ENCODE data around the gene CCNYL1. TPM values are rescaled to one million over a fixed set of nuclear protein-coding genes. Genes with fewer than 3 reads are reported as not detected.

Gene CCNYL1
- total and polyA plus RNA-seq, 9 donors, result 4.3 to 13.8 (median 7.4) TPM

- Histone ChIP-seq H3K27me3 (no peaks in the 10 kb centered on the region), H3K4me3 (no peak overlapping the region), H3K27ac (no peak overlapping the region), H3K36me3 (no peaks in the 10 kb centered on the region), H3K9me3 (no peaks in the 10 kb centered on the region), H3K4me1 (ENCODE audit: insufficient read depth) (peaks cover 16% of the 10 kb centered on the region)
- 58 to 73% (median 70%) methylated on average over 1 of the region's 1 CpG for WGBS, 3 donors
- TF ChIP-seq POLR2A (IDR thresholded peaks at IDR 0.05) (no peak), CTCF (IDR thresholded peaks at IDR 0.05) (no peak), EP300 (IDR thresholded peaks at IDR 0.05) (no peak)
- intact Hi-C loops (cut with DNase I), result loop anchor here in 2 of 4 donors (10.0 kb wide), 3 partner anchors 161 to 271 kb away; no protein-coding TSS in a partner anchor
- DNase-seq, result no peak
These were observed 52.7 kb downstream of the CCNYL1 start for GRCh38 chr2:207764096-207764630.

DNA sequence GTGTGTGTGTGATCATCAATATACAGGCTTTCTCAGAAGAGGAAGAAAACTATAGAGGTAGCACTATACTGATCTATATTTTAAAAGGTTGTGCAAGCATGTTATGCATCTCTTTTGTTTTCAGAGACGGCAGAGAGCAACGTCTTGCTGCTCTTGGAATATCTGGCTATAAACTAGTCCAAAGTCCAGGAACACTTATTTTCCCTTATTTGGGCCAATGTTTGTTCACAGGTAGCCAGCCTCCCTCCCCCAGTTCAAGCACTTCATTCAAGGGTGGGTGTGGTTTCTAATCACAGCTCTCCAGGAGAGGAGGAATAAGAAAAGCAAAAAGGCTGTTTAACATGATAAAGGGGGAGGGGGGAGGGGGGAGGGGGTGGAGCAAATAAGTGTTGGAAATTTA, 54.1 kb downstream of the CCNYL1 start:
- TF ChIP-seq POLR2A (IDR thresholded peaks at IDR 0.05), result no peak
- TF ChIP-seq CTCF (IDR thresholded peaks at IDR 0.05), result no peak
- TF ChIP-seq EP300 (IDR thresholded peaks at IDR 0.05), result no peak
- Histone ChIP-seq H3K27ac (no peak overlapping the region), H3K4me1 (ENCODE audit: insufficient read depth) (peaks cover 18% of the 10 kb centered on the region), H3K9me3 (no peaks in the 10 kb centered on the region), H3K27me3 (no peaks in the 10 kb centered on the region), H3K4me3 (no peak overlapping the region), H3K36me3 (no peaks in the 10 kb centered on the region)
- no peak for DNase-seq
- intact Hi-C loops (cut with DNase I), result loop anchor here in 2 of 4 donors (5.0 to 10.0 kb wide), 5 partner anchors 159 to 277 kb away; no protein-coding TSS in a partner anchor
- 71 to 79% (median 74%) methylated on average over 2 of the region's 2 CpGs for WGBS, 3 donors

GRCh38 chr2:207766041-207766551, 54.7 kb downstream of the CCNYL1 start:
- H3K4me1 ChIP-seq (ENCODE audit: insufficient read depth), result peaks cover 21% of the 10 kb centered on the region
- H3K4me3 ChIP-seq, result no peak overlapping the region
- no peaks in the 10 kb centered on the region for H3K27me3 ChIP-seq
- H3K36me3 ChIP-seq, result no peaks in the 10 kb centered on the region
- WGBS, 3 donors, result 61 to 70% (median 65%) methylated on average over 5 of the region's 5 CpGs
- no peak overlapping the region for H3K27ac ChIP-seq
- intact Hi-C loops (cut with DNase I), result loop anchor here in 2 of 4 donors (5.0 to 10.0 kb wide), 5 partner anchors 159 to 276 kb away; no protein-coding TSS in a partner anchor
- H3K9me3 ChIP-seq, result no peaks in the 10 kb centered on the region
- no peak for TF ChIP-seq CTCF (IDR thresholded peaks at IDR 0.05)
- TF ChIP-seq EP300 (IDR thresholded peaks at IDR 0.05), result no peak
- no peak for TF ChIP-seq POLR2A (IDR thresholded peaks at IDR 0.05)
- DNase-seq, result no peak

DNA sequence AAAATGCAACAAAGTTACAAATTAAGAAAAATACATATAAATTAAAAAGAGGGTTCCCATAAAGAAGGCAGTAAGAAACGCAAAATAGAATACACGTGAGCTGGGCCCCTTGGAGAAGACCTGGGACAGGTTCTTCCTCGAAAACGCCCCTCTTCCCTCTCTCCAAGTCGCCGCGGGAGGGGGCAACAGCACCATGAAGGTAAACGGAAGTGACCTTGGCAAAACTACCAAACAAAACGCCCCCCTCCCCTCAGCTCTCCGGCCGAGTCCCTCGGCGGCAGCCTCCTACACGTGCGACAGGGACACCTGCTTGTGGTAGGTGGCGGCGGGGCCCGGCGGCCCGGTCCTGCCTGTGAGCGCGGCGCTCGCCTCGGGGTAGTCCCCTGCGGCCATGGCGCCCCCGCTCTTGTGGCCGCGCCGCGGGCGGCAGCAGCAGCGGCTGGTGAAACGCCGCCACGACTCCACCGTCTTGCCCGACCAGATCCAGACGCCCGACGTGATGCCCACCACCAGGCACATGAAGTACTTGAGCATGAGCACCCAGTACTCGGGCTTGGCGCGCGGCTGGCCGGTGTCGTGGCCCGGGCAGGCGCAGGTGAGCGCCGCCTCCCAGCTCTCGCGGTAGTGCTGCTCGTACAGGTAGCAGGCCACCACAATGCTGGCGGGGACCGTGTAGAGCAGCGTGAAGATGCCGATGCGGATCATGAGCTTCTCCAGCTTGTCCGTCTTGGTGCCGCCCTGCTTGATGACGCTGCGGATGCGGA, 55.4 kb downstream of the CCNYL1 start:
- TF ChIP-seq EP300 (IDR thresholded peaks at IDR 0.05), result no peak
- no peak for TF ChIP-seq POLR2A (IDR thresholded peaks at IDR 0.05)
- TF ChIP-seq CTCF (IDR thresholded peaks at IDR 0.05), result no peak
- intact Hi-C loops (cut with DNase I), result loop anchor here in 2 of 4 donors (5.0 to 10.0 kb wide), 5 partner anchors 158 to 275 kb away; no protein-coding TSS in a partner anchor
- no peak overlapping the region for H3K27ac ChIP-seq
- H3K9me3 ChIP-seq, result no peaks in the 10 kb centered on the region
- no peaks in the 10 kb centered on the region for H3K27me3 ChIP-seq
- H3K36me3 ChIP-seq, result no peaks in the 10 kb centered on the region
- H3K4me1 ChIP-seq (ENCODE audit: insufficient read depth), result peaks cover 21% of the 10 kb centered on the region
- DNase-seq, result peak in 4 of 5 donors; percentile 13 to 40 (median 36)
- no peak overlapping the region for H3K4me3 ChIP-seq
- WGBS, 3 donors, result 66 to 74% (median 73%) methylated on average over 53 to 65 of the region's 65 CpGs

Data from ovary (tissue), 9 donors.